K562 (cell line): ENCODE data around the gene POLR1C. TPM values are rescaled to one million over a fixed set of nuclear protein-coding genes. Genes with fewer than 3 reads are reported as not detected.

Source experiments
- ATAC-seq: fragments of 200-7000 bp; cut with Tn5 transposase; 3 replicates; pipeline ENCODE4 v1.9.1; 2020; ENCODE audit warnings: moderate library complexity
- BruUV-seq: library from RNA; stranded (reverse); fragments of 400-500 nt; replicated peaks from 2 replicates; lab custom pipeline; 2021; lab: Mats Ljungman, UMichigan
- CTCF ChIA-PET: fragments of 300-600 bp; formaldehyde crosslinking; extraction: SDS; loops from one replicate; lab custom pipeline; 2021; ENCODE audit warnings: low intra/inter-chr PET ratio; lab: Yijun Ruan, JAX
- POLR2A ChIA-PET: fragments of 300-600, 350-650 bp; sonication (Branson Sonifier 250); formaldehyde crosslinking; extraction: SDS; loops from one replicate; lab custom pipeline; 2021; ENCODE audit warnings: antibody characterized with exemption, inconsistent platforms; lab: Yijun Ruan, JAX
- DNase-seq, 4 experiments: peaks; one replicate each; pipeline versions ENCODE4 v3.0.0 to v3.0.0-alpha.2; 2011 to 2018; ENCODE audit warnings: low spot score in 3 of 4, mixed read lengths in 3 of 4; ENCODE audit errors: extremely low read depth in 1 of 4
- FAIRE-seq: peaks from 2 replicates; lab custom pipeline; 2011; peaks lifted over from hg19 to GRCh38; lab: Jason Lieb, UNC
- H2AFZ ChIP-seq: 2 replicates; pipeline ENCODE4 v1.6.0; 2011; ENCODE audit warnings: low read depth, low read length, control low read depth, inconsistent platforms
- H3K27ac ChIP-seq: fragments of 200-600 bp; 3 replicates; pipeline ENCODE4 v1.8.0; 2011; ENCODE audit warnings: low read depth, mild to moderate bottlenecking, control low read depth, inconsistent platforms, low read length, moderate library complexity, mixed read lengths; ENCODE audit errors: extremely low read depth
- H3K27me3 ChIP-seq, 2 experiments: fragments of 300-600 bp in 1 of 2; 2 replicates in 1 of 2; 3 replicates in 1 of 2; pipeline versions ENCODE4 v1.6.0 to v1.8.0; 2011; ENCODE audit warnings: inconsistent platforms in 2 of 2, low read length in 2 of 2, mild to moderate bottlenecking in 1 of 2, mixed read lengths in 1 of 2, moderate library complexity in 1 of 2; ENCODE audit not compliant: control insufficient read depth in 2 of 2, insufficient read depth in 2 of 2
- H3K36me3 ChIP-seq: fragments of 300-600 bp; 3 replicates; pipeline ENCODE4 v1.8.0; 2011; ENCODE audit warnings: mild to moderate bottlenecking, low read length, inconsistent platforms; ENCODE audit not compliant: control insufficient read depth, insufficient read depth
- H3K4me1 ChIP-seq, 2 experiments: fragments of 200-600 bp in 1 of 2; replicated peaks in 1 of 2; 2 replicates in 1 of 2; 3 replicates in 1 of 2; pipeline versions ENCODE4 v1.5.1 to v1.8.0; 2011; ENCODE audit warnings: inconsistent platforms in 2 of 2, low read length in 2 of 2, mild to moderate bottlenecking in 1 of 2, mixed read lengths in 1 of 2, moderate library complexity in 1 of 2; ENCODE audit not compliant: control insufficient read depth in 2 of 2, insufficient read depth in 2 of 2
- H3K4me2 ChIP-seq: 2 replicates; pipeline ENCODE4 v1.6.1; 2011; ENCODE audit warnings: low read length, control low read depth, inconsistent platforms, mixed read lengths; ENCODE audit not compliant: insufficient read depth
- H3K4me3 ChIP-seq: fragments of 200-600 bp; sonication (generic), shearing (Covaris generic); 2 replicates; pipeline ENCODE4 v1.5.1; 2016; ENCODE audit warnings: control low read depth, inconsistent platforms
- H3K79me2 ChIP-seq: fragments of 200-600 bp; 3 replicates; pipeline ENCODE4 v1.8.0; 2011; ENCODE audit warnings: low read length, inconsistent platforms; ENCODE audit not compliant: control insufficient read depth, insufficient read depth
- H3K9ac ChIP-seq, 2 experiments: 2 replicates each; pipeline versions ENCODE4 v1.6.0 to v1.6.1; 2011; ENCODE audit warnings: low read depth in 2 of 2, low read length in 2 of 2, control low read depth in 1 of 2, inconsistent platforms in 1 of 2, mild to moderate bottlenecking in 1 of 2, mixed read lengths in 1 of 2; ENCODE audit not compliant: insufficient read depth in 1 of 2
- H3K9me1 ChIP-seq: one replicate; pipeline ENCODE4 v1.6.0; 2011; ENCODE audit warnings: inconsistent platforms, mild to moderate bottlenecking, low read length, moderate library complexity; ENCODE audit not compliant: control insufficient read depth, insufficient read depth
- H3K9me3 ChIP-seq: replicated peaks from 2 replicates; pipeline ENCODE4 v1.5.1; 2011; ENCODE audit warnings: low read depth, low read length, inconsistent platforms; ENCODE audit not compliant: control insufficient read depth, insufficient read depth
- H4K20me1 ChIP-seq: replicated peaks from 2 replicates; pipeline ENCODE4 v1.6.1; 2011; ENCODE audit warnings: low read length, inconsistent platforms, mixed read lengths; ENCODE audit not compliant: control insufficient read depth, insufficient read depth
- BRD9 ChIP-seq: fragments of 450-650 bp; IDR thresholded peaks from 2 replicates; pipeline ENCODE4 v1.6.1; 2018; ENCODE audit warnings: low read depth; ENCODE audit not compliant: partially characterized antibody
- MYBL2 ChIP-seq, 2 experiments: fragments of 450-650 bp in 1 of 2; sonication (generic) in 1 of 2; formaldehyde crosslinking in 1 of 2; IDR thresholded peaks; 2 replicates each; pipeline versions ENCODE4 v1.6.1 to v1.8.1; 2017 to 2022; ENCODE audit warnings: borderline replicate concordance in 1 of 2, inconsistent platforms in 1 of 2, low read depth in 1 of 2, mild to moderate bottlenecking in 1 of 2, missing genetic modification reagents in 1 of 2, moderate library complexity in 1 of 2
- RBM15 ChIP-seq: fragments of 200-400 bp; formaldehyde crosslinking; IDR thresholded peaks from 2 replicates; pipeline ENCODE4 v1.6.1; 2018; ENCODE audit warnings: mild to moderate bottlenecking, low read length, moderate library complexity; ENCODE audit not compliant: insufficient read depth
- ZNF134 ChIP-seq: fragments of 250-450 bp; sonication (Bioruptor Pico); conservative IDR thresholded peaks from 2 replicates; pipeline ENCODE4 v1.4.0; 2020
- ZNF644 ChIP-seq: fragments of 200-800 bp; sonication (Bioruptor generic); IDR thresholded peaks from 2 replicates; pipeline ENCODE4 v1.6.1; 2016; ENCODE audit warnings: low read depth, missing genetic modification characterization, missing compliant biosample characterization
- WGBS: fragments of 100-300 bp; shearing (Covaris generic); methylation state at CpG from one replicate; pipeline ENCODE4 v1.1.6; 2016; ENCODE audit warnings: low coverage, mixed read lengths; ENCODE audit not compliant: insufficient coverage; ENCODE audit errors: missing lambda C conversion rate; 5-methylcytosine and 5-hydroxymethylcytosine counted together
- in situ Hi-C: fragments of 300-500 bp; cut with MboI; formaldehyde crosslinking; loops from 4 replicates; pipeline ENCODE4 v1.15.0; 2018; ENCODE audit warnings: inconsistent platforms, mixed read lengths
- intact Hi-C: fragments of 100-400 bp; cut with micrococcal nuclease; formaldehyde crosslinking; loops from 2 replicates; pipeline ENCODE4 v1.14.2; 2022
- polyA plus RNA-seq, 8 experiments: library from polyadenylated mRNA; depleted of rRNA in 4 of 8; stranded (reverse) in 5 of 8; unstranded in 3 of 8; fragments of >200 nt; fragmentation: Nextera tagmentation in 2 of 8; fragmentation: Illumina TruSeq in 1 of 8; extraction: Ambion mirVana in 2 of 8; extraction: Trizol in 1 of 8; gene quantifications; 2 replicates each; pipeline versions ENCODE4 v1.2.1 to v1.2.3, GENCODE V29; 2011 to 2014; ENCODE audit warnings: inconsistent platforms in 1 of 8, missing spikeins in 1 of 8
- total RNA-seq, 7 experiments: library from RNA; depleted of rRNA in 6 of 7; stranded (reverse); fragments of >200 nt in 6 of 7; fragmentation: Illumina TruSeq in 2 of 7; extraction: Trizol in 2 of 7; gene quantifications; 2 replicates each; pipeline versions ENCODE4 v1.2.1 to v1.2.3, GENCODE V29; 2011 to 2021; ENCODE audit warnings: low replicate concordance in 1 of 7

The POLR1C gene
- total and polyA plus RNA-seq, 9 of the 15 experiments (the other 6 are each of a cell fraction or from before 2014, with no cell fraction given) = 83.5 to 429 (median 120) TPM

GRCh38 chr6:43475516-43475915, 41.4 kb upstream of the POLR1C start:
- TF ChIP-seq ZNF134 (CRISPR knock-in tag) = no peak
- TF ChIP-seq MYBL2 (IDR thresholded peaks at IDR 0.05; ENCODE audit: low read depth) = no peak
- no peak for TF ChIP-seq MYBL2 (CRISPR knock-in tag; IDR thresholded peaks at IDR 0.05; ENCODE audit: borderline replicate concordance)
- no peak for TF ChIP-seq RBM15
- no peak for TF ChIP-seq ZNF644 (tag)
- TF ChIP-seq BRD9 = no peak
- H3K9ac ChIP-seq = peak overlapping the region in 1 of 2 experiments; percentile 65; a peak in 1 of 4 replicates
- 32% methylated on average over 6 of the region's 6 CpGs for WGBS
- peak overlapping the region; percentile 17; the same call in 1 of the 2 replicates for H2AFZ ChIP-seq
- no peaks in the 10 kb centered on the region for H3K27me3 ChIP-seq
- ChIA-PET CTCF (no interaction called here), POLR2A (interaction anchor here (0.6 to 1.6 kb wide), 5 partner anchors 19 to 536 kb away, joined by 3 to 7 read pairs (median 3); no protein-coding TSS in a partner anchor)
- no peak overlapping the region for H3K27ac ChIP-seq
- no peak overlapping the region for H3K4me2 ChIP-seq
- in situ Hi-C loops (no loop called here), intact Hi-C loops (no loop called here)
- H3K4me1 ChIP-seq = peaks cover 0 to 6% of the 10 kb centered on the region in 2 experiments; a peak in 2 of 5 replicates
- H3K36me3 ChIP-seq = 0 out of 3 replicates have a peak, but pooled peaks cover 4% of the 10 kb centered on the region
- DNase-seq = no peak
- no peak for ATAC-seq
- BruUV-seq = no TSS peak
- no peak overlapping the region for H3K4me3 ChIP-seq
- no peaks in the 10 kb centered on the region for H3K9me1 ChIP-seq
- peaks cover 13% of the 10 kb centered on the region for H3K79me2 ChIP-seq
- FAIRE-seq = no peak
- no peaks in the 10 kb centered on the region for H3K9me3 ChIP-seq
- no peaks in the 10 kb centered on the region for H4K20me1 ChIP-seq
